ENCODE results near the gene ABCA4.

DNA sequence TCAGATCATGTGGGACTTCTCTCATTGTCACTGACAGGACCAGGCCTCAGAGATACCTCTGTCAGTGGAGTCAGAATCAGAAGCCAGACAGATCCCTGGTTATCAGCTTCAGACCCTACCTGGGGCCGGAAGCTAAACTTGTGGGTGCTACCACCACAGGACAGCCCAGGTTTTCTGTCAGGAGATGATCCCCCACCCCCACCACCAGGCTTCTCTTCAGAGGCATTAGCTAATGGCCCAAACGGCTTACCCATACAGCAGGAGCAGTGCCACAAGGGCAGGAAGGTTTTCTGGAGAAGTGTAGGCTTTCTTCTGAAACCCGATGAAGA, 105.5 kb downstream of the ABCA4 start:
- no peak for TF ChIP-seq POLR2AphosphoS5 (IDR thresholded peaks at IDR 0.05; ENCODE audit: low read depth, low read length)
- TF ChIP-seq, protein P1, sequence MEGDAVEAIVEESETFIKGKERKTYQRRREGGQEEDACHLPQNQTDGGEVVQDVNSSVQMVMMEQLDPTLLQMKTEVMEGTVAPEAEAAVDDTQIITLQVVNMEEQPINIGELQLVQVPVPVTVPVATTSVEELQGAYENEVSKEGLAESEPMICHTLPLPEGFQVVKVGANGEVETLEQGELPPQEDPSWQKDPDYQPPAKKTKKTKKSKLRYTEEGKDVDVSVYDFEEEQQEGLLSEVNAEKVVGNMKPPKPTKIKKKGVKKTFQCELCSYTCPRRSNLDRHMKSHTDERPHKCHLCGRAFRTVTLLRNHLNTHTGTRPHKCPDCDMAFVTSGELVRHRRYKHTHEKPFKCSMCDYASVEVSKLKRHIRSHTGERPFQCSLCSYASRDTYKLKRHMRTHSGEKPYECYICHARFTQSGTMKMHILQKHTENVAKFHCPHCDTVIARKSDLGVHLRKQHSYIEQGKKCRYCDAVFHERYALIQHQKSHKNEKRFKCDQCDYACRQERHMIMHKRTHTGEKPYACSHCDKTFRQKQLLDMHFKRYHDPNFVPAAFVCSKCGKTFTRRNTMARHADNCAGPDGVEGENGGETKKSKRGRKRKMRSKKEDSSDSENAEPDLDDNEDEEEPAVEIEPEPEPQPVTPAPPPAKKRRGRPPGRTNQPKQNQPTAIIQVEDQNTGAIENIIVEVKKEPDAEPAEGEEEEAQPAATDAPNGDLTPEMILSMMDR (IDR thresholded peaks at IDR 0.05 in 2 of 3, conservative IDR thresholded peaks at IDR 0.05 in 1 of 3; ENCODE audit: borderline replicate concordance in 1 of 3, insufficient read depth in 1 of 3, low read depth in 2 of 3, low read length in 2 of 3): no peak
- no peak for TF ChIP-seq EGR1 (IDR thresholded peaks at IDR 0.05; ENCODE audit: low read depth)
- TF ChIP-seq POLR2A (IDR thresholded peaks at IDR 0.05; ENCODE audit: borderline replicate concordance, extremely low read depth, insufficient read depth, insufficient read length): no peak
- TF ChIP-seq EZH2 (IDR thresholded peaks at IDR 0.05): no peak
- TF ChIP-seq, protein P2, sequence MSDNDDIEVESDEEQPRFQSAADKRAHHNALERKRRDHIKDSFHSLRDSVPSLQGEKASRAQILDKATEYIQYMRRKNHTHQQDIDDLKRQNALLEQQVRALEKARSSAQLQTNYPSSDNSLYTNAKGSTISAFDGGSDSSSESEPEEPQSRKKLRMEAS (IDR thresholded peaks at IDR 0.05): no peak
- TF ChIP-seq, protein P3, sequence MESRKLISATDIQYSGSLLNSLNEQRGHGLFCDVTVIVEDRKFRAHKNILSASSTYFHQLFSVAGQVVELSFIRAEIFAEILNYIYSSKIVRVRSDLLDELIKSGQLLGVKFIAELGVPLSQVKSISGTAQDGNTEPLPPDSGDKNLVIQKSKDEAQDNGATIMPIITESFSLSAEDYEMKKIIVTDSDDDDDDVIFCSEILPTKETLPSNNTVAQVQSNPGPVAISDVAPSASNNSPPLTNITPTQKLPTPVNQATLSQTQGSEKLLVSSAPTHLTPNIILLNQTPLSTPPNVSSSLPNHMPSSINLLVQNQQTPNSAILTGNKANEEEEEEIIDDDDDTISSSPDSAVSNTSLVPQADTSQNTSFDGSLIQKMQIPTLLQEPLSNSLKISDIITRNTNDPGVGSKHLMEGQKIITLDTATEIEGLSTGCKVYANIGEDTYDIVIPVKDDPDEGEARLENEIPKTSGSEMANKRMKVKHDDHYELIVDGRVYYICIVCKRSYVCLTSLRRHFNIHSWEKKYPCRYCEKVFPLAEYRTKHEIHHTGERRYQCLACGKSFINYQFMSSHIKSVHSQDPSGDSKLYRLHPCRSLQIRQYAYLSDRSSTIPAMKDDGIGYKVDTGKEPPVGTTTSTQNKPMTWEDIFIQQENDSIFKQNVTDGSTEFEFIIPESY (IDR thresholded peaks at IDR 0.05; ENCODE audit: extremely low read depth, insufficient replicate concordance, low read length): no peak
- TF ChIP-seq CEBPB (IDR thresholded peaks at IDR 0.05; ENCODE audit: low read depth): no peak
- TF ChIP-seq SP1 (IDR thresholded peaks at IDR 0.05; ENCODE audit: low read depth): no peak
- TF ChIP-seq SRF (IDR thresholded peaks at IDR 0.05; ENCODE audit: low read depth): no peak
- TF ChIP-seq EZH2phosphoT487 (IDR thresholded peaks at IDR 0.05; ENCODE audit: borderline replicate concordance): no peak
- TF ChIP-seq, protein P4, sequence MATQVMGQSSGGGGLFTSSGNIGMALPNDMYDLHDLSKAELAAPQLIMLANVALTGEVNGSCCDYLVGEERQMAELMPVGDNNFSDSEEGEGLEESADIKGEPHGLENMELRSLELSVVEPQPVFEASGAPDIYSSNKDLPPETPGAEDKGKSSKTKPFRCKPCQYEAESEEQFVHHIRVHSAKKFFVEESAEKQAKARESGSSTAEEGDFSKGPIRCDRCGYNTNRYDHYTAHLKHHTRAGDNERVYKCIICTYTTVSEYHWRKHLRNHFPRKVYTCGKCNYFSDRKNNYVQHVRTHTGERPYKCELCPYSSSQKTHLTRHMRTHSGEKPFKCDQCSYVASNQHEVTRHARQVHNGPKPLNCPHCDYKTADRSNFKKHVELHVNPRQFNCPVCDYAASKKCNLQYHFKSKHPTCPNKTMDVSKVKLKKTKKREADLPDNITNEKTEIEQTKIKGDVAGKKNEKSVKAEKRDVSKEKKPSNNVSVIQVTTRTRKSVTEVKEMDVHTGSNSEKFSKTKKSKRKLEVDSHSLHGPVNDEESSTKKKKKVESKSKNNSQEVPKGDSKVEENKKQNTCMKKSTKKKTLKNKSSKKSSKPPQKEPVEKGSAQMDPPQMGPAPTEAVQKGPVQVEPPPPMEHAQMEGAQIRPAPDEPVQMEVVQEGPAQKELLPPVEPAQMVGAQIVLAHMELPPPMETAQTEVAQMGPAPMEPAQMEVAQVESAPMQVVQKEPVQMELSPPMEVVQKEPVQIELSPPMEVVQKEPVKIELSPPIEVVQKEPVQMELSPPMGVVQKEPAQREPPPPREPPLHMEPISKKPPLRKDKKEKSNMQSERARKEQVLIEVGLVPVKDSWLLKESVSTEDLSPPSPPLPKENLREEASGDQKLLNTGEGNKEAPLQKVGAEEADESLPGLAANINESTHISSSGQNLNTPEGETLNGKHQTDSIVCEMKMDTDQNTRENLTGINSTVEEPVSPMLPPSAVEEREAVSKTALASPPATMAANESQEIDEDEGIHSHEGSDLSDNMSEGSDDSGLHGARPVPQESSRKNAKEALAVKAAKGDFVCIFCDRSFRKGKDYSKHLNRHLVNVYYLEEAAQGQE (IDR thresholded peaks at IDR 0.05; ENCODE audit: low read depth): no peak
